ENCODE data around the gene ADAMTSL1.

The ADAMTSL1 gene

GRCh38 chr9:18478501-18479361 is 4.8 kb downstream of the ADAMTSL1 start:
- Mint-ChIP-seq H3K27me3 (ENCODE audit: low read depth) (peaks cover 13% of the 10 kb centered on the region), H3K4me3 (no peak overlapping the region), H3K36me3 (ENCODE audit: low read depth) (no peaks in the 10 kb centered on the region), H3K4me1 (ENCODE audit: low read depth) (no peaks in the 10 kb centered on the region), H3K9me3 (no peaks in the 10 kb centered on the region), H3K27ac (no peak overlapping the region)

- Mint-ChIP-seq H3K9me3 (no peaks in the 10 kb centered on the region), H3K4me1 (ENCODE audit: low read depth) (no peaks in the 10 kb centered on the region), H3K27me3 (ENCODE audit: low read depth) (peaks cover 8% of the 10 kb centered on the region), H3K4me3 (no peak overlapping the region), H3K27ac (no peak overlapping the region), H3K36me3 (ENCODE audit: low read depth) (no peaks in the 10 kb centered on the region)
Observed at GRCh38 chr9:18479405-18479804, 5.5 kb downstream of the ADAMTSL1 start.

- Mint-ChIP-seq H3K4me3 (no peak overlapping the region), H3K27ac (no peak overlapping the region), H3K9me3 (no peaks in the 10 kb centered on the region), H3K27me3 (ENCODE audit: low read depth) (no peaks in the 10 kb centered on the region), H3K36me3 (ENCODE audit: low read depth) (no peaks in the 10 kb centered on the region), H3K4me1 (ENCODE audit: low read depth) (no peaks in the 10 kb centered on the region)
Observed at GRCh38 chr9:18480662-18481093, 6.7 kb downstream of the ADAMTSL1 start.

- Mint-ChIP-seq H3K36me3 (ENCODE audit: low read depth) (no peaks in the 10 kb centered on the region), H3K27me3 (ENCODE audit: low read depth) (no peaks in the 10 kb centered on the region), H3K27ac (no peak overlapping the region), H3K9me3 (no peaks in the 10 kb centered on the region), H3K4me3 (no peak overlapping the region), H3K4me1 (ENCODE audit: low read depth) (no peaks in the 10 kb centered on the region)
Observed at GRCh38 chr9:18482371-18482770, 8.4 kb downstream of the ADAMTSL1 start.

GRCh38 chr9:18485714-18486113 is 11.8 kb downstream of the ADAMTSL1 start:
- Mint-ChIP-seq H3K4me1 (ENCODE audit: low read depth) (no peaks in the 10 kb centered on the region), H3K27ac (no peak overlapping the region), H3K27me3 (ENCODE audit: low read depth) (no peaks in the 10 kb centered on the region), H3K9me3 (no peaks in the 10 kb centered on the region), H3K36me3 (ENCODE audit: low read depth) (no peaks in the 10 kb centered on the region), H3K4me3 (no peak overlapping the region)

GRCh38 chr9:18487611-18488010 is 13.7 kb downstream of the ADAMTSL1 start:
- H3K9me3 Mint-ChIP-seq: no peaks in the 10 kb centered on the region
- H3K4me3 Mint-ChIP-seq: no peak overlapping the region
- no peak overlapping the region for H3K27ac Mint-ChIP-seq
- H3K4me1 Mint-ChIP-seq (ENCODE audit: low read depth): no peaks in the 10 kb centered on the region
- no peaks in the 10 kb centered on the region for H3K36me3 Mint-ChIP-seq (ENCODE audit: low read depth)
- H3K27me3 Mint-ChIP-seq (ENCODE audit: low read depth): no peaks in the 10 kb centered on the region

GRCh38 chr9:18488886-18489285 is 14.9 kb downstream of the ADAMTSL1 start:
- H3K4me3 Mint-ChIP-seq: no peak overlapping the region
- H3K36me3 Mint-ChIP-seq (ENCODE audit: low read depth): no peaks in the 10 kb centered on the region
- H3K27ac Mint-ChIP-seq: no peak overlapping the region
- H3K27me3 Mint-ChIP-seq (ENCODE audit: low read depth): no peaks in the 10 kb centered on the region
- H3K4me1 Mint-ChIP-seq (ENCODE audit: low read depth): no peaks in the 10 kb centered on the region
- no peaks in the 10 kb centered on the region for H3K9me3 Mint-ChIP-seq

GRCh38 chr9:18489861-18490260 is 15.9 kb downstream of the ADAMTSL1 start:
- Mint-ChIP-seq H3K27ac (no peak overlapping the region), H3K36me3 (ENCODE audit: low read depth) (no peaks in the 10 kb centered on the region), H3K4me1 (ENCODE audit: low read depth) (no peaks in the 10 kb centered on the region), H3K27me3 (ENCODE audit: low read depth) (no peaks in the 10 kb centered on the region), H3K4me3 (no peak overlapping the region), H3K9me3 (no peaks in the 10 kb centered on the region)

GRCh38 chr9:18490641-18491370 is 16.9 kb downstream of the ADAMTSL1 start:
- no peaks in the 10 kb centered on the region for H3K9me3 Mint-ChIP-seq
- no peaks in the 10 kb centered on the region for H3K4me1 Mint-ChIP-seq (ENCODE audit: low read depth)
- no peak overlapping the region for H3K4me3 Mint-ChIP-seq
- H3K27me3 Mint-ChIP-seq (ENCODE audit: low read depth): no peaks in the 10 kb centered on the region
- H3K36me3 Mint-ChIP-seq (ENCODE audit: low read depth): no peaks in the 10 kb centered on the region
- H3K27ac Mint-ChIP-seq: no peak overlapping the region

- Mint-ChIP-seq H3K9me3 (no peaks in the 10 kb centered on the region), H3K36me3 (ENCODE audit: low read depth) (no peaks in the 10 kb centered on the region), H3K4me1 (ENCODE audit: low read depth) (no peaks in the 10 kb centered on the region), H3K27ac (no peak overlapping the region), H3K27me3 (ENCODE audit: low read depth) (no peaks in the 10 kb centered on the region), H3K4me3 (no peak overlapping the region)
Observed at GRCh38 chr9:18492612-18493011, 18.7 kb downstream of the ADAMTSL1 start.

GRCh38 chr9:18493451-18493993 is 19.6 kb downstream of the ADAMTSL1 start:
- H3K36me3 Mint-ChIP-seq (ENCODE audit: low read depth): no peaks in the 10 kb centered on the region

GRCh38 chr9:18495065-18495464 is 21.1 kb downstream of the ADAMTSL1 start:
- Mint-ChIP-seq H3K27ac (no peak overlapping the region), H3K36me3 (ENCODE audit: low read depth) (no peaks in the 10 kb centered on the region), H3K4me1 (ENCODE audit: low read depth) (no peaks in the 10 kb centered on the region), H3K9me3 (no peaks in the 10 kb centered on the region), H3K27me3 (ENCODE audit: low read depth) (no peaks in the 10 kb centered on the region), H3K4me3 (no peak overlapping the region)

More at GRCh38 chr9:18493451-18493993, 19.6 kb downstream of the ADAMTSL1 start:
- no peaks in the 10 kb centered on the region for H3K9me3 Mint-ChIP-seq
- H3K4me3 Mint-ChIP-seq: no peak overlapping the region
- H3K27me3 Mint-ChIP-seq (ENCODE audit: low read depth): no peaks in the 10 kb centered on the region
- H3K4me1 Mint-ChIP-seq (ENCODE audit: low read depth): no peaks in the 10 kb centered on the region
- no peak overlapping the region for H3K27ac Mint-ChIP-seq

GRCh38 chr9:18496256-18497000 is 22.5 kb downstream of the ADAMTSL1 start:
- no peaks in the 10 kb centered on the region for H3K9me3 Mint-ChIP-seq
- H3K36me3 Mint-ChIP-seq (ENCODE audit: low read depth): no peaks in the 10 kb centered on the region
- H3K4me3 Mint-ChIP-seq: no peak overlapping the region
- no peak overlapping the region for H3K27ac Mint-ChIP-seq
- no peaks in the 10 kb centered on the region for H3K27me3 Mint-ChIP-seq (ENCODE audit: low read depth)
- H3K4me1 Mint-ChIP-seq (ENCODE audit: low read depth): no peaks in the 10 kb centered on the region

- no peaks in the 10 kb centered on the region for H3K4me1 Mint-ChIP-seq (ENCODE audit: low read depth)
- no peak overlapping the region for H3K27ac Mint-ChIP-seq
- no peaks in the 10 kb centered on the region for H3K9me3 Mint-ChIP-seq
- H3K27me3 Mint-ChIP-seq (ENCODE audit: low read depth): no peaks in the 10 kb centered on the region
- H3K36me3 Mint-ChIP-seq (ENCODE audit: low read depth): no peaks in the 10 kb centered on the region
- no peak overlapping the region for H3K4me3 Mint-ChIP-seq
Observed at GRCh38 chr9:18499062-18499461, 25.1 kb downstream of the ADAMTSL1 start.
